Erythroblast (primary cell): ENCODE results near the gene ETV2.

Experiments
- GATA1 ChIP-seq: IDR thresholded peaks from 2 replicates; pipeline ENCODE4 v1.6.1; 2011; ENCODE audit warnings: low read depth, mild to moderate bottlenecking, control low read depth, low read length, moderate library complexity
- POLR2A ChIP-seq: IDR thresholded peaks from 2 replicates; pipeline ENCODE4 v1.6.1; 2011; ENCODE audit warnings: mild to moderate bottlenecking, low read length

DNA sequence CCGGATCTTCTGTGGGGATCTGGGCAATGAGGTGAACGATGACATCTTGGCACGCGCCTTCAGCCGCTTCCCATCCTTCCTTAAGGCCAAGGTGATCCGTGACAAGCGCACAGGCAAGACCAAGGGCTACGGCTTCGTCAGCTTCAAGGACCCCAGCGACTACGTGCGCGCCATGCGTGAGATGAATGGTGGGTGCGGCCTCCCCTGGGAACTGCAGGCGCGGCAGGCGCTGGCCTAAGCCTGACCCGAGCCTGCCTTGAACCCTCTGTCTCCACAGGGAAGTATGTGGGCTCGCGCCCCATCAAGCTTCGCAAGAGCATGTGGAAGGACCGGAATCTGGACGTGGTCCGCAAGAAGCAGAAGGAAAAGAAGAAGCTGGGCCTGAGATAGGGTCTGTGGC is 4.4 kb upstream of the ETV2 start:
- TF ChIP-seq POLR2A (no peak), GATA1 (no peak)
